HG03135 (cell line): ENCODE measurements around the gene RSAD2.
A peak's percentile ranks its signal among the peaks of the same experiment; 100 is the strongest.

Experiments
- ATAC-seq: cut with Tn5 transposase; IDR thresholded peaks from one replicate; pipeline ENCODE4 v1.9.1; 2021; ENCODE audit warnings: mild to moderate bottlenecking, moderate library complexity; ENCODE audit not compliant: unreplicated experiment

Gene RSAD2

GRCh38 chr2:6941299-6942046 is 63.9 kb downstream of the RSAD2 start:
- no peak for ATAC-seq

- ATAC-seq: no peak
Observed at GRCh38 chr2:6942848-6943247, 65.3 kb downstream of the RSAD2 start.

GRCh38 chr2:6943523-6943922 is 65.9 kb downstream of the RSAD2 start:
- no peak for ATAC-seq

GRCh38 chr2:6943971-6944370 is 66.4 kb downstream of the RSAD2 start:
- no peak for ATAC-seq

- no peak for ATAC-seq
Observed at GRCh38 chr2:6944555-6944954, 67.0 kb downstream of the RSAD2 start.

GRCh38 chr2:6945087-6945813 is 67.7 kb downstream of the RSAD2 start:
- ATAC-seq: peak; percentile 84

- no peak for ATAC-seq
Observed at GRCh38 chr2:6945821-6946220, 68.2 kb downstream of the RSAD2 start.

GRCh38 chr2:6946722-6947121 is 69.1 kb downstream of the RSAD2 start:
- ATAC-seq: no peak
